A673 (cell line): ENCODE measurements around the gene TSC22D2. TPM values are rescaled to one million over a fixed set of nuclear protein-coding genes. Genes with fewer than 3 reads are reported as not detected.

Experiments used
- BruUV-seq: library from RNA; stranded (reverse); fragments of 400-500 nt; replicated peaks from 2 replicates; lab custom pipeline; 2021; lab: Mats Ljungman, UMichigan
- CTCF ChIA-PET: fragments of 300-600 bp; sonication (Branson Sonifier 250); formaldehyde crosslinking; loops from one replicate; lab custom pipeline; 2022; ENCODE audit warnings: antibody characterized with exemption; lab: Charles Lee
- POLR2A ChIA-PET: fragments of 300-600 bp; sonication (Branson Sonifier 250); formaldehyde crosslinking; loops from one replicate; lab custom pipeline; 2022; ENCODE audit warnings: antibody characterized with exemption; ENCODE audit not compliant: low non-redundant PET; lab: Charles Lee
- DNase-seq: peaks from one replicate; pipeline ENCODE4 v3.0.0-alpha.2; 2015; ENCODE audit warnings: low spot score
- H3K27ac ChIP-seq: fragments of 200-600 bp; sonication (generic); 2 replicates; pipeline ENCODE4 v1.5.1; 2016; ENCODE audit warnings: mixed run types, low read depth, mild to moderate bottlenecking, mixed read lengths, antibody characterized with exemption, low read length; ENCODE audit not compliant: poor library complexity, severe bottlenecking
- H3K27me3 ChIP-seq: fragments of 200-600 bp; sonication (generic); replicated peaks from 2 replicates; pipeline ENCODE4 v1.6.1; 2017; ENCODE audit warnings: mixed run types, low read depth, mild to moderate bottlenecking, mixed read lengths, antibody characterized with exemption, low read length; ENCODE audit not compliant: insufficient read depth, poor library complexity
- H3K36me3 ChIP-seq: fragments of 200-600 bp; sonication (generic); 2 replicates; pipeline ENCODE4 v1.6.1; 2016; ENCODE audit warnings: mixed run types, mild to moderate bottlenecking, mixed read lengths, antibody characterized with exemption, low read length; ENCODE audit not compliant: insufficient read depth, poor library complexity, severe bottlenecking
- H3K4me1 ChIP-seq: fragments of 200-600 bp; sonication (generic); 2 replicates; pipeline ENCODE4 v1.6.1; 2017; ENCODE audit warnings: mixed run types, mild to moderate bottlenecking, mixed read lengths, antibody characterized with exemption, low read length; ENCODE audit not compliant: insufficient read depth, poor library complexity, severe bottlenecking
- H3K4me3 ChIP-seq: fragments of 200-600 bp; sonication (generic); 2 replicates; pipeline ENCODE4 v1.5.1; 2016; ENCODE audit warnings: low read depth, mixed run types, mild to moderate bottlenecking, mixed read lengths, low read length; ENCODE audit not compliant: poor library complexity, severe bottlenecking
- H3K9me3 ChIP-seq: fragments of 200-600 bp; sonication (generic); 2 replicates; pipeline ENCODE4 v1.6.1; 2016; ENCODE audit warnings: mixed run types, low read depth, mild to moderate bottlenecking, mixed read lengths, antibody characterized with exemption, low read length; ENCODE audit not compliant: poor library complexity, severe bottlenecking
- CTCF ChIP-seq: fragments of 300-800, 200-600 bp; sonication (generic); conservative IDR thresholded peaks from 2 replicates; pipeline ENCODE4 v1.5.1; 2017; ENCODE audit warnings: low read depth, mild to moderate bottlenecking, antibody characterized with exemption, low read length, moderate library complexity, mixed read lengths
- EZH2 ChIP-seq: fragments of 200-600 bp; sonication (generic); IDR thresholded peaks from 2 replicates; pipeline ENCODE4 v1.6.1; 2017; ENCODE audit warnings: borderline replicate concordance, low read depth, mild to moderate bottlenecking, mixed read lengths, antibody characterized with exemption, low read length; ENCODE audit not compliant: poor library complexity, severe bottlenecking
- intact Hi-C: fragments of 100-400 bp; cut with micrococcal nuclease; formaldehyde crosslinking; loops from one replicate; pipeline ENCODE4 v1.10.0; 2022; ENCODE audit not compliant: unreplicated experiment
- total RNA-seq: library from RNA; stranded (reverse); gene quantifications from 2 replicates; pipeline ENCODE4 v1.2.3, GENCODE V29; 2021

Gene TSC22D2
- total RNA-seq, 1 experiment from 2014 or later = 28.9 TPM

- intact Hi-C loops = no loop called here
- Histone ChIP-seq H3K36me3 (no peaks in the 10 kb centered on the region), H3K9me3 (no peaks in the 10 kb centered on the region), H3K4me3 (no peak overlapping the region), H3K27ac (no peak overlapping the region), H3K4me1 (no peaks in the 10 kb centered on the region), H3K27me3 (no peaks in the 10 kb centered on the region)
- ChIA-PET POLR2A (no interaction called here), CTCF (no interaction called here)
- no TSS peak for BruUV-seq
- TF ChIP-seq EZH2 (no peak), CTCF (no peak)
- no peak for DNase-seq
Measured at GRCh38 chr3:150384296-150385212, 23.5 kb upstream of the TSC22D2 start.

GRCh38 chr3:150385296-150386242 is 22.5 kb upstream of the TSC22D2 start:
- Histone ChIP-seq H3K4me3 (no peak overlapping the region), H3K36me3 (no peaks in the 10 kb centered on the region), H3K4me1 (no peaks in the 10 kb centered on the region), H3K9me3 (no peaks in the 10 kb centered on the region), H3K27me3 (no peaks in the 10 kb centered on the region), H3K27ac (no peak overlapping the region)
- intact Hi-C loops = no loop called here
- TF ChIP-seq EZH2 = no peak
- no peak for TF ChIP-seq CTCF
- POLR2A ChIA-PET = no interaction called here
- CTCF ChIA-PET = no interaction called here
- no peak for DNase-seq
- no TSS peak for BruUV-seq

GRCh38 chr3:150388498-150389418 is 19.3 kb upstream of the TSC22D2 start:
- Histone ChIP-seq H3K4me3 (no peak overlapping the region), H3K9me3 (no peaks in the 10 kb centered on the region), H3K27me3 (no peaks in the 10 kb centered on the region), H3K36me3 (no peaks in the 10 kb centered on the region), H3K27ac (no peak overlapping the region), H3K4me1 (peaks cover 3% of the 10 kb centered on the region)
- ChIA-PET POLR2A (no interaction called here), CTCF (no interaction called here)
- intact Hi-C loops = no loop called here
- no peak for DNase-seq
- BruUV-seq = no TSS peak
- TF ChIP-seq CTCF = no peak
- TF ChIP-seq EZH2 = no peak
